Mammary epithelial cell (primary cell): ENCODE data around the gene HS2ST1.

Experiments used
- EZH2 ChIP-seq: IDR thresholded peaks from 2 replicates; pipeline ENCODE4 v1.6.1; 2012; ENCODE audit warnings: low read length, inconsistent platforms, borderline replicate concordance
- TF ChIP-seq, protein P1 (sequence below), 2 donors: IDR thresholded peaks in 1 of 2; conservative IDR thresholded peaks in 1 of 2; 2 replicates each; pipeline ENCODE4 v1.5.1; 2011 to 2012; ENCODE audit warnings: inconsistent platforms in 2 of 2, low read length in 2 of 2, mild to moderate bottlenecking in 2 of 2, control low read depth in 1 of 2, low read depth in 1 of 2; ENCODE audit not compliant: insufficient read depth in 1 of 2; ENCODE audit errors: extremely low read depth in 1 of 2

DNA sequence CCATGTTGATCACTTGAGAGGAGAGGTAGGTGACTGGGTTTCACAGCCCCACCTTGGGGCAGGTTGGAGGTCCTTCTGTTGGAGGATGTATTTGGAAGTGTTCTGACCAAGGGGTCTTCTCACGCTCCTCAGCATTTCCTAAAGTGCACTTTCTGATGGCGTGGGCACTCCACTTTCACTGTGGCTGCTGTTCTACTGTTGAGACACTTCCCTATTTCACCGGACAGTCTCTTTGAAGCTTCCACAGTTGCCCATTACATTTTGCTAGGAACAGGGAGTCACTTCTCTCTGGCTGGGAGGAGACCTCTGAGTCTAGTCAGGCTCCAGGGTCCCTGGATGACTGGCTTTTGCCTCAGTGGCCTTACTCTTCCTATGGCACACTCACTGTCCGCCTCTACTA, 234.2 kb downstream of the HS2ST1 start:
- TF ChIP-seq, protein P1, sequence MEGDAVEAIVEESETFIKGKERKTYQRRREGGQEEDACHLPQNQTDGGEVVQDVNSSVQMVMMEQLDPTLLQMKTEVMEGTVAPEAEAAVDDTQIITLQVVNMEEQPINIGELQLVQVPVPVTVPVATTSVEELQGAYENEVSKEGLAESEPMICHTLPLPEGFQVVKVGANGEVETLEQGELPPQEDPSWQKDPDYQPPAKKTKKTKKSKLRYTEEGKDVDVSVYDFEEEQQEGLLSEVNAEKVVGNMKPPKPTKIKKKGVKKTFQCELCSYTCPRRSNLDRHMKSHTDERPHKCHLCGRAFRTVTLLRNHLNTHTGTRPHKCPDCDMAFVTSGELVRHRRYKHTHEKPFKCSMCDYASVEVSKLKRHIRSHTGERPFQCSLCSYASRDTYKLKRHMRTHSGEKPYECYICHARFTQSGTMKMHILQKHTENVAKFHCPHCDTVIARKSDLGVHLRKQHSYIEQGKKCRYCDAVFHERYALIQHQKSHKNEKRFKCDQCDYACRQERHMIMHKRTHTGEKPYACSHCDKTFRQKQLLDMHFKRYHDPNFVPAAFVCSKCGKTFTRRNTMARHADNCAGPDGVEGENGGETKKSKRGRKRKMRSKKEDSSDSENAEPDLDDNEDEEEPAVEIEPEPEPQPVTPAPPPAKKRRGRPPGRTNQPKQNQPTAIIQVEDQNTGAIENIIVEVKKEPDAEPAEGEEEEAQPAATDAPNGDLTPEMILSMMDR (conservative IDR thresholded peaks at IDR 0.05 in 1 of 2, IDR thresholded peaks at IDR 0.05 in 1 of 2; ENCODE audit: extremely low read depth in 1 of 2, insufficient read depth in 1 of 2, low read depth in 1 of 2, low read length in 2 of 2) = no peak
- no peak for TF ChIP-seq EZH2
